Erythroblast (primary cell): ENCODE results near the gene RPS3.

ENCODE experiments used
- GATA1 ChIP-seq: IDR thresholded peaks from 2 replicates; pipeline ENCODE4 v1.6.1; 2011; ENCODE audit warnings: low read depth, mild to moderate bottlenecking, control low read depth, low read length, moderate library complexity
- POLR2A ChIP-seq: IDR thresholded peaks from 2 replicates; pipeline ENCODE4 v1.6.1; 2011; ENCODE audit warnings: mild to moderate bottlenecking, low read length

- TF ChIP-seq POLR2A (no peak), GATA1 (no peak)
Measured at GRCh38 chr11:75435571-75435925, 36.2 kb downstream of the RPS3 start.
